ENCODE results near the gene SPDL1. TPM values are rescaled to one million over a fixed set of nuclear protein-coding genes. Genes with fewer than 3 reads are reported as not detected.

Gene SPDL1
- total RNA-seq, 6 experiments from 2014 or later = 68.8 to 121 (median 74.4) TPM

DNA sequence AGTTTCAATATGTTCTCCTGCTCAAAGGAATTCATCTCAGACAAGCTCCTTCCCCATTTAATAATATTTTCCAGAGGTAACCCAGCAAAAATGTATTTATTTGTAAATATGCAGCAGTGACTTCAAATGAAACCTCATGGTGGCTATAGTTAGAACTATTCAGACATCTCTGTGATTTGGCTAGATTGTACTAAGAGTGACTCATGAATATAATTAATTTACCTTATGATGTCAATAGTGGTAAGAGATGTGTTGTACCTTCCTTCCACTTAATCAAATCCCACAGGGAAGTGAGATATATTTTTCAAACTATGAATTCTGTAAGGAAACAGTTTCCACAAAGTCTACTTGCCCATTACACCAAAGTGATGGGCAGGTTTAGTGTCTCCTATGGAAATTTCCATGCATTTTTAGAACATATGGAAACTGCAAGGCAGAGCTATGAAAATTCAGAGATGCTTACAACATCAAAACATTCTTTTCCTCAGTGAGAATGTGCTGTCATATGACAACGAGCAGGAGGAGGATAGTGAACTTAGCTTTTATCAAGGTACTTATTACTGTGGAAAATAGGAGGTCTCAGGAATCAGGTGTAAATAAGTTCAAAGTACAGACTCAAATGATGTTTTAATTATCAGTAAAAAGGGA, 34.0 kb upstream of the SPDL1 start:
- no peak overlapping the region for H3K4me3 Mint-ChIP-seq
- H3K4me1 Mint-ChIP-seq (ENCODE audit: low read depth) = peaks cover 39% of the 10 kb centered on the region
- no peaks in the 10 kb centered on the region for H3K9me3 Mint-ChIP-seq
- H3K27ac Mint-ChIP-seq = no peak overlapping the region
- H3K27me3 Mint-ChIP-seq (ENCODE audit: insufficient read depth) = no peaks in the 10 kb centered on the region; the same call in 1 of the 2 replicates
- TF ChIP-seq, protein P1, sequence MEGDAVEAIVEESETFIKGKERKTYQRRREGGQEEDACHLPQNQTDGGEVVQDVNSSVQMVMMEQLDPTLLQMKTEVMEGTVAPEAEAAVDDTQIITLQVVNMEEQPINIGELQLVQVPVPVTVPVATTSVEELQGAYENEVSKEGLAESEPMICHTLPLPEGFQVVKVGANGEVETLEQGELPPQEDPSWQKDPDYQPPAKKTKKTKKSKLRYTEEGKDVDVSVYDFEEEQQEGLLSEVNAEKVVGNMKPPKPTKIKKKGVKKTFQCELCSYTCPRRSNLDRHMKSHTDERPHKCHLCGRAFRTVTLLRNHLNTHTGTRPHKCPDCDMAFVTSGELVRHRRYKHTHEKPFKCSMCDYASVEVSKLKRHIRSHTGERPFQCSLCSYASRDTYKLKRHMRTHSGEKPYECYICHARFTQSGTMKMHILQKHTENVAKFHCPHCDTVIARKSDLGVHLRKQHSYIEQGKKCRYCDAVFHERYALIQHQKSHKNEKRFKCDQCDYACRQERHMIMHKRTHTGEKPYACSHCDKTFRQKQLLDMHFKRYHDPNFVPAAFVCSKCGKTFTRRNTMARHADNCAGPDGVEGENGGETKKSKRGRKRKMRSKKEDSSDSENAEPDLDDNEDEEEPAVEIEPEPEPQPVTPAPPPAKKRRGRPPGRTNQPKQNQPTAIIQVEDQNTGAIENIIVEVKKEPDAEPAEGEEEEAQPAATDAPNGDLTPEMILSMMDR (IDR thresholded peaks at IDR 0.05) = no peak
- no peak for DNase-seq
- no peaks in the 10 kb centered on the region for H3K36me3 Mint-ChIP-seq (ENCODE audit: low read depth)

DNA sequence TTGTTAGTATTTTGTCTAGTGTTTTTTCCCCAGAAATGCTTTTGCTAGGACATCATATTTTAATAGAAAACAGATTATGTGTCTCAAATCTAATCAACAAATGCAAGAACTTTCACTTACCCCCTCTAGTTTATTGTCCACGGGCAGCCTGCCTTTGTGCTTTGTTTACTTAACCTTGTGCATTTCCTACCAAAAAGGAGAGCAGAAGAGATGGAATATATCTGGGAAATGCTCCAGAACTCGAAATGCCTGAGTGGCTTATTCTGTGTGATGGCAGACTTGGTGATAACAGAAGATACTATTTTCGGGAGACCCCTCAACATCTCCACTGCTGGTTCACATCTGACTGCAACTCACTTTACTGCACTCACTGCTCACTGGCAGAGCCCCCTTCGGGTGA, 33.3 kb upstream of the SPDL1 start:
- no peak overlapping the region for H3K27ac Mint-ChIP-seq
- TF ChIP-seq, protein P1 (IDR thresholded peaks at IDR 0.05) = no peak
- no peaks in the 10 kb centered on the region for H3K9me3 Mint-ChIP-seq
- H3K4me1 Mint-ChIP-seq (ENCODE audit: low read depth) = peaks cover 39% of the 10 kb centered on the region
- H3K27me3 Mint-ChIP-seq (ENCODE audit: insufficient read depth) = no peaks in the 10 kb centered on the region; the same call in 1 of the 2 replicates
- H3K36me3 Mint-ChIP-seq (ENCODE audit: low read depth) = no peaks in the 10 kb centered on the region
- no peak for DNase-seq
- no peak overlapping the region for H3K4me3 Mint-ChIP-seq

DNA sequence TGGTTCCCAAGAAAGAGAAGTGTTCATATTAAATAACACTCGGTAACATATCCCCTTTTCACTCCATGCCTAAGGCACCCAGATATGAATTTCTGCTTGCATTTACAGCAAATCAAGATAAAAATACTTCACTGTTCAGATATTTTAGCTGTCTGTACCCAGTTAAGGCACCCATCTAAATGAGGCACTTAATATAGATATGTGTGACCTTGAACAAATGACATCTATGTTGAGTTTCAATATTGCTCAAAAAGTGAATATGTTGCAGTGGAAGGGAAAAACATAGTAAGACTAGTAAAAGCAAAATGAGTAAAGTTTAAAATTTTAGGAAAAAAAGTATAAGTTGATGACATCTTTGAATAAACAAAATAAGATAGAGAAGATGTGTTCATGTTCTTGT, 32.4 kb upstream of the SPDL1 start:
- no peak overlapping the region for H3K27ac Mint-ChIP-seq
- H3K4me3 Mint-ChIP-seq = no peak overlapping the region
- peaks cover under 1% of the 10 kb centered on the region; the same call in 1 of the 2 replicates for H3K36me3 Mint-ChIP-seq (ENCODE audit: low read depth)
- no peaks in the 10 kb centered on the region for H3K9me3 Mint-ChIP-seq
- no peaks in the 10 kb centered on the region; the same call in 1 of the 2 replicates for H3K27me3 Mint-ChIP-seq (ENCODE audit: insufficient read depth)
- H3K4me1 Mint-ChIP-seq (ENCODE audit: low read depth) = peaks cover 31% of the 10 kb centered on the region
- TF ChIP-seq, protein P1 (IDR thresholded peaks at IDR 0.05) = no peak
- DNase-seq = no peak

DNA sequence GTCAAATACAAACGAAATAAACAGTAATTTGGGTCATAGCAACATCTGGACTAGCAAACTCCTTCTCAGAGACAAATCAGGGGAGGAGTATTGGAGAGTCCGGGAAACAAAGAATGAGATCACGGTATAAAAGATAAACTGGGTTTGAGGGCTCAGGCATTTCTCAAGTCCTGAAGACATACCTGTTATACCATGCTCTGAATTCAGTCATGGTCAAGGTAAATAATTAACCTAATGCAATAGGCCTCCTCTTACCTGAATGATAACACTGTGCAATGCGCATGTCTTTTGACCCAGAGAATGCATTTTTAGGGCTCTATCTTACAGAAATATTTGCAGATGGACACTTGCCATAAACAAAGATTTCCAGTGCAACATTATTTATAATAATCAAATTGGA, 31.9 kb upstream of the SPDL1 start:
- TF ChIP-seq, protein P1 (IDR thresholded peaks at IDR 0.05) = no peak
- H3K27me3 Mint-ChIP-seq (ENCODE audit: insufficient read depth) = peaks cover 4% of the 10 kb centered on the region; the same call in 1 of the 2 replicates
- no peak for DNase-seq
- peaks cover 3% of the 10 kb centered on the region; the same call in 1 of the 2 replicates for H3K9me3 Mint-ChIP-seq
- peaks cover 26% of the 10 kb centered on the region for H3K4me1 Mint-ChIP-seq (ENCODE audit: low read depth)
- H3K36me3 Mint-ChIP-seq (ENCODE audit: low read depth) = peaks cover 6% of the 10 kb centered on the region; the same call in 1 of the 2 replicates
- H3K27ac Mint-ChIP-seq = no peak overlapping the region
- no peak overlapping the region for H3K4me3 Mint-ChIP-seq

DNA sequence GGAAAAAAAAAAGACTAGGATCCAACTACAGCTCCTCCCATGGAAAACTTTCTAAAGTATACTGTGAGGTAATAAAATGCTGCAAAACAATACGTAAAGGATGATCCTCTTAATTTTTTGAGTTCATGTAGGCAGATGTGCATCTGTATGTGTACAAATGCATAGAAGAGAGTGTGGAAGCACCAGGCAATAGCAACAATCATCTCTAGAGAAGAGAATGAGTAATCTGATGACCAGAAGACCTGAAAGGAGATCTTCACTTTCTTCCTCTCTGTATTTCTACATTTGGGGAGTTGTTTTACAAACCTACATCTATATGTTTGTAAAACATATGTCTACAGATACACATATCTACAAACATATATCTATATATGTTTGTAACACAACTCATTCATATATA, 29.3 kb upstream of the SPDL1 start:
- Mint-ChIP-seq H3K4me1 (ENCODE audit: low read depth) (peaks cover 12% of the 10 kb centered on the region; the same call in 1 of the 2 replicates), H3K36me3 (ENCODE audit: low read depth) (peaks cover 15% of the 10 kb centered on the region; the same call in 1 of the 2 replicates), H3K27ac (no peak overlapping the region), H3K27me3 (ENCODE audit: insufficient read depth) (peaks cover 5% of the 10 kb centered on the region; the same call in 1 of the 2 replicates), H3K4me3 (no peak overlapping the region), H3K9me3 (peaks cover 24% of the 10 kb centered on the region)
- DNase-seq = no peak
- TF ChIP-seq, protein P1 (IDR thresholded peaks at IDR 0.05) = no peak

All from HFFc6 (cell line).